ENCODE results near the gene LRIT2. TPM values are rescaled to one million over a fixed set of nuclear protein-coding genes. Genes with fewer than 3 reads are reported as not detected.

The LRIT2 gene
- total RNA-seq, 1 experiment from 2014 or later, result not detected

DNA sequence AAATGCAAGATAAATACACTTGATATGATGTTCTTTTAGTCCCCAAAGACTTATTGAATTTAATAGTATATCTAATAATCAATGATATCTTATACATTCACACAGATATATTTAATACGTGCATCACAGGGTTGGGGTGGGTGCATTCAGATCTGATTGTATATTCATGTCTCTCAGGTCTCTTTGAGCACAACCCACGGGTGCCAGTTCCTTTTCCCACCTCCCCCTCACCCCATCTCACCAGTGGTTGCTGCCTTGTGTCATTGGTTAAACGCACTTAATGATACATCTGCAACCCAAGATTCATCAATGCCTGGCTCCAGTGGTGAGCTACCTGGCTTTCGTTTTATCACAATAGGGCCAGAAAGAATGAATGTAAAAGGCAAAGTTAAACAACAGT is 9.8 kb upstream of the LRIT2 start:
- no peak for DNase-seq (ENCODE audit: low read depth, low spot score)
- TF ChIP-seq, protein P1, sequence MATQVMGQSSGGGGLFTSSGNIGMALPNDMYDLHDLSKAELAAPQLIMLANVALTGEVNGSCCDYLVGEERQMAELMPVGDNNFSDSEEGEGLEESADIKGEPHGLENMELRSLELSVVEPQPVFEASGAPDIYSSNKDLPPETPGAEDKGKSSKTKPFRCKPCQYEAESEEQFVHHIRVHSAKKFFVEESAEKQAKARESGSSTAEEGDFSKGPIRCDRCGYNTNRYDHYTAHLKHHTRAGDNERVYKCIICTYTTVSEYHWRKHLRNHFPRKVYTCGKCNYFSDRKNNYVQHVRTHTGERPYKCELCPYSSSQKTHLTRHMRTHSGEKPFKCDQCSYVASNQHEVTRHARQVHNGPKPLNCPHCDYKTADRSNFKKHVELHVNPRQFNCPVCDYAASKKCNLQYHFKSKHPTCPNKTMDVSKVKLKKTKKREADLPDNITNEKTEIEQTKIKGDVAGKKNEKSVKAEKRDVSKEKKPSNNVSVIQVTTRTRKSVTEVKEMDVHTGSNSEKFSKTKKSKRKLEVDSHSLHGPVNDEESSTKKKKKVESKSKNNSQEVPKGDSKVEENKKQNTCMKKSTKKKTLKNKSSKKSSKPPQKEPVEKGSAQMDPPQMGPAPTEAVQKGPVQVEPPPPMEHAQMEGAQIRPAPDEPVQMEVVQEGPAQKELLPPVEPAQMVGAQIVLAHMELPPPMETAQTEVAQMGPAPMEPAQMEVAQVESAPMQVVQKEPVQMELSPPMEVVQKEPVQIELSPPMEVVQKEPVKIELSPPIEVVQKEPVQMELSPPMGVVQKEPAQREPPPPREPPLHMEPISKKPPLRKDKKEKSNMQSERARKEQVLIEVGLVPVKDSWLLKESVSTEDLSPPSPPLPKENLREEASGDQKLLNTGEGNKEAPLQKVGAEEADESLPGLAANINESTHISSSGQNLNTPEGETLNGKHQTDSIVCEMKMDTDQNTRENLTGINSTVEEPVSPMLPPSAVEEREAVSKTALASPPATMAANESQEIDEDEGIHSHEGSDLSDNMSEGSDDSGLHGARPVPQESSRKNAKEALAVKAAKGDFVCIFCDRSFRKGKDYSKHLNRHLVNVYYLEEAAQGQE (IDR thresholded peaks at IDR 0.05; ENCODE audit: insufficient read depth in 1 of 2, low read depth in 2 of 2, low read length in 1 of 2), result no peak
- TF ChIP-seq, protein P2, sequence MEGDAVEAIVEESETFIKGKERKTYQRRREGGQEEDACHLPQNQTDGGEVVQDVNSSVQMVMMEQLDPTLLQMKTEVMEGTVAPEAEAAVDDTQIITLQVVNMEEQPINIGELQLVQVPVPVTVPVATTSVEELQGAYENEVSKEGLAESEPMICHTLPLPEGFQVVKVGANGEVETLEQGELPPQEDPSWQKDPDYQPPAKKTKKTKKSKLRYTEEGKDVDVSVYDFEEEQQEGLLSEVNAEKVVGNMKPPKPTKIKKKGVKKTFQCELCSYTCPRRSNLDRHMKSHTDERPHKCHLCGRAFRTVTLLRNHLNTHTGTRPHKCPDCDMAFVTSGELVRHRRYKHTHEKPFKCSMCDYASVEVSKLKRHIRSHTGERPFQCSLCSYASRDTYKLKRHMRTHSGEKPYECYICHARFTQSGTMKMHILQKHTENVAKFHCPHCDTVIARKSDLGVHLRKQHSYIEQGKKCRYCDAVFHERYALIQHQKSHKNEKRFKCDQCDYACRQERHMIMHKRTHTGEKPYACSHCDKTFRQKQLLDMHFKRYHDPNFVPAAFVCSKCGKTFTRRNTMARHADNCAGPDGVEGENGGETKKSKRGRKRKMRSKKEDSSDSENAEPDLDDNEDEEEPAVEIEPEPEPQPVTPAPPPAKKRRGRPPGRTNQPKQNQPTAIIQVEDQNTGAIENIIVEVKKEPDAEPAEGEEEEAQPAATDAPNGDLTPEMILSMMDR (IDR thresholded peaks at IDR 0.05), result no peak
- TF ChIP-seq TCF7L2 (IDR thresholded peaks at IDR 0.05; ENCODE audit: low read depth, low read length) (no peak), SIN3A (IDR thresholded peaks at IDR 0.05; ENCODE audit: borderline replicate concordance, insufficient read depth, low read depth, low read length) (no peak), POLR2AphosphoS5 (IDR thresholded peaks at IDR 0.05; ENCODE audit: low read depth, low read length) (no peak)
- no peak overlapping the region for H3K27ac ChIP-seq (ENCODE audit: low read length)
- no peaks in the 10 kb centered on the region for H3K36me3 ChIP-seq (ENCODE audit: control insufficient read depth, insufficient read depth, low read length)
- POLR2A ChIA-PET, result no interaction called here
- H3K4me1 ChIP-seq (ENCODE audit: control insufficient read depth, insufficient read depth, low read length), result no peaks in the 10 kb centered on the region
- BruUV-seq (replicated peaks), result no TSS peak
- no peak overlapping the region for H3K4me3 ChIP-seq (ENCODE audit: low read depth in 2 of 2, low read length in 2 of 2)
- H3K27me3 ChIP-seq (ENCODE audit: control insufficient read depth, insufficient read depth, low read length), result peaks cover 12% of the 10 kb centered on the region; the same call in 1 of the 2 replicates
- no peaks in the 10 kb centered on the region for H3K9me3 ChIP-seq (ENCODE audit: control insufficient read depth, insufficient read depth, low read depth, low read length)
- intact Hi-C loops (cut with micrococcal nuclease; ENCODE audit: unreplicated experiment), result no loop called here
- no peak for ATAC-seq
- CTCF ChIA-PET, result no interaction called here
- in situ Hi-C loops (cut with HindIII; ENCODE audit: low pct_unique_long_range_greater_than_20kb, low sequenced_read_pairs), result no loop called here

DNA sequence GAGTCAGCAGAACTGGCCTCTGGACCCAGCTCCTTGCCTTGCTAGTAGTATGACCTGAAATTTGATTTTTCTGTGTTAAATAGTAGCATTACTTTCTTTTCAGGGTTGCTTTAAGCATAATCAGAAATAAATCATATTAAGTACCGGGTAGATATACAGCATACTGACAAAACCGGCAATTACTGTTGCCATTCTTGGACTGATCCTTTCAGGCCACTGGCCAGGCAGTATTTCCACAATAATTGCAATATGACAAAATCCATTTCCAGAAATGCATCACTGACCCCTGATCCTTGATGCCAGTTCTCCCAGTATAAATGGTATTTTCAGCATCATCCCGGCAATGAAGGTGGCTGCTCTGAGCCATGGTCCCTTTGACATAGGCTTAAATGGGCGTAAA is 9.1 kb upstream of the LRIT2 start:
- BruUV-seq (replicated peaks), result no TSS peak
- Histone ChIP-seq H3K27me3 (ENCODE audit: control insufficient read depth, insufficient read depth, low read length) (peaks cover 12% of the 10 kb centered on the region; the same call in 1 of the 2 replicates), H3K27ac (ENCODE audit: low read length) (no peak overlapping the region), H3K36me3 (ENCODE audit: control insufficient read depth, insufficient read depth, low read length) (no peaks in the 10 kb centered on the region), H3K4me3 (ENCODE audit: low read depth in 2 of 2, low read length in 2 of 2) (no peak overlapping the region), H3K4me1 (ENCODE audit: control insufficient read depth, insufficient read depth, low read length) (no peaks in the 10 kb centered on the region), H3K9me3 (ENCODE audit: control insufficient read depth, insufficient read depth, low read depth, low read length) (no peaks in the 10 kb centered on the region)
- DNase-seq (ENCODE audit: low read depth, low spot score) (no peak), ATAC-seq (no peak)
- in situ Hi-C loops (cut with HindIII; ENCODE audit: low pct_unique_long_range_greater_than_20kb, low sequenced_read_pairs) (no loop called here), intact Hi-C loops (cut with micrococcal nuclease; ENCODE audit: unreplicated experiment) (no loop called here)
- TF ChIP-seq SIN3A (IDR thresholded peaks at IDR 0.05; ENCODE audit: borderline replicate concordance, insufficient read depth, low read depth, low read length) (no peak), TCF7L2 (IDR thresholded peaks at IDR 0.05; ENCODE audit: low read depth, low read length) (no peak), POLR2AphosphoS5 (IDR thresholded peaks at IDR 0.05; ENCODE audit: low read depth, low read length) (no peak)
- TF ChIP-seq, protein P2 (IDR thresholded peaks at IDR 0.05), result no peak
- TF ChIP-seq, protein P1 (IDR thresholded peaks at IDR 0.05; ENCODE audit: insufficient read depth in 1 of 2, low read depth in 2 of 2, low read length in 1 of 2), result no peak
- POLR2A ChIA-PET, result no interaction called here
- CTCF ChIA-PET, result no interaction called here
